ENCODE data around the gene PI16.

The PI16 gene

GRCh38 chr6:36958775-36959554 lies 4.4 kb downstream of the PI16 start:
- DNase-seq: no peak

GRCh38 chr6:36959555-36960250 lies 5.2 kb downstream of the PI16 start:
- DNase-seq: no peak

GRCh38 chr6:36961441-36962435 lies 7.2 kb downstream of the PI16 start:
- no peak for DNase-seq

GRCh38 chr6:36962874-36963273 lies 8.3 kb downstream of the PI16 start:
- peak; percentile 37 for DNase-seq

- DNase-seq: no peak
Measured at GRCh38 chr6:36963451-36964290, 9.1 kb downstream of the PI16 start.

GRCh38 chr6:36964349-36964748 lies 9.8 kb downstream of the PI16 start:
- no peak for DNase-seq

GRCh38 chr6:36964908-36965307 lies 10.4 kb downstream of the PI16 start:
- no peak for DNase-seq

- DNase-seq: no peak
Measured at GRCh38 chr6:36967301-36967700, 12.8 kb downstream of the PI16 start.

GRCh38 chr6:36967757-36968156 lies 13.2 kb downstream of the PI16 start:
- no peak for DNase-seq

- no peak for DNase-seq
Measured at GRCh38 chr6:36968266-36968977, 13.9 kb downstream of the PI16 start.

- no peak for DNase-seq
Measured at GRCh38 chr6:36969240-36969691, 14.7 kb downstream of the PI16 start.

- no peak for DNase-seq
Measured at GRCh38 chr6:36969988-36970891, 15.7 kb downstream of the PI16 start.

- DNase-seq: no peak
Measured at GRCh38 chr6:36970892-36971842, 16.6 kb downstream of the PI16 start.

- DNase-seq: no peak
Measured at GRCh38 chr6:36971921-36972673, 17.6 kb downstream of the PI16 start.

GRCh38 chr6:36973190-36973589 lies 18.7 kb downstream of the PI16 start:
- DNase-seq: no peak

- no peak for DNase-seq
Measured at GRCh38 chr6:36973647-36974046, 19.1 kb downstream of the PI16 start.

- no peak for DNase-seq
Measured at GRCh38 chr6:36975231-36976006, 20.9 kb downstream of the PI16 start.

- DNase-seq: no peak
Measured at GRCh38 chr6:36976007-36976264, 21.4 kb downstream of the PI16 start.
